HuH-7.5 (cell line): ENCODE results near the gene PWWP2B.

ENCODE experiments used
- DNase-seq: peaks from one replicate; pipeline ENCODE4 v3.0.0; 2011; ENCODE audit warnings: low spot score

PWWP2B gene

DNA sequence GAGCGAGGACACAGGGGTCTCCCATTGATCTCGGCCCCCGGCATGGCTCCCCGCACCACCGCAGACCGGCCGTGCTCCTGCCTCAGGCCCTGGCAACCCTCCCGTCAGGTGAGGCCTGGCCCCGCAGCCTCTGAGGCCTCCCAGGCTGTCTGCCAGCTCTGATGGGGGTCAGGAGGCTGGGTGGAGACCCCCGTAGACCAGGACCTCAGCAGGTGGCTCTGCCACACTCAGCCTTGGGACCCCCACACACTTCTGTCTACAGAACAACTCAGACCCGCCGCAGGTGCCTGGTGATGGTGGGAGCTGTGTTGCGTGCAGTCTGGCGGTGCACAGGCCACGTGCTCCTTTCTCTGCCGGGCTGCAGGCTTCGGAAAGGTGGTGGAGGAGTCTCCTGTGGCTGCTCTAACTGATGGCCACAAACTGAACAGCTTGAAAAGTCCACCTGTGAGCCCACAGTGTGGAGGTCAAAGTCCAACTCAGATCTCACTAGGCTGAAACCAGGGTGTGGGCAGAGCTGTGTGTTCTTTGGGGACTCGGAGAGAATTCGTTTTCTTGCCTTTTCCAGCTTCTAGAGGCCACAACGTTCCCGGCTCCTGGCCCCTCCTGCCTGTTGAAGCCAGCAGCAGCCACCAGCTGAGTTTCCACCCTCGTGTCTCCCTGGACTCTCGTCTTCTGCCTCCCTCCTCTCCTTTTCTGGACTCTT, 62.5 kb downstream of the PWWP2B start:
- DNase-seq: peak; percentile 78

DNA sequence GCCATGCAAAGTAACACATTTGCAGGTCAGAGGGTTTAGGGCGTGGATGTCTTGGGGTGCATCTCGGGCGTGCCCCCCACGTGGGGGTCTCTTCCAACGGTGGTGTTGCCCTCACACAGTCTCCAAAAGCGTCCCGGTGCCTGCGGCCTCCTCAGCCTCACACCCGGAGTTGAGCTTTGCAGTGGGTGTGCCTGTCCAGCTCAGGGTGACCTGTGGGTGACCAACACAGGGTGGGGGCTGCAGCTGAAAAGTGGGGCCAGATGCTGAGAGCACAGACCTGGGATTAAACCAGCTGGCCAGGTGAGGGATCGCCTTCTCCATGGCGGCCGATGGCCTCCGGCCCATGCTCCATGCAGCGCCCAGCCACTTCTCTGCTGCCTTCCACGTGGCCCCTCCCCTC, 63.1 kb downstream of the PWWP2B start:
- DNase-seq: no peak

DNA sequence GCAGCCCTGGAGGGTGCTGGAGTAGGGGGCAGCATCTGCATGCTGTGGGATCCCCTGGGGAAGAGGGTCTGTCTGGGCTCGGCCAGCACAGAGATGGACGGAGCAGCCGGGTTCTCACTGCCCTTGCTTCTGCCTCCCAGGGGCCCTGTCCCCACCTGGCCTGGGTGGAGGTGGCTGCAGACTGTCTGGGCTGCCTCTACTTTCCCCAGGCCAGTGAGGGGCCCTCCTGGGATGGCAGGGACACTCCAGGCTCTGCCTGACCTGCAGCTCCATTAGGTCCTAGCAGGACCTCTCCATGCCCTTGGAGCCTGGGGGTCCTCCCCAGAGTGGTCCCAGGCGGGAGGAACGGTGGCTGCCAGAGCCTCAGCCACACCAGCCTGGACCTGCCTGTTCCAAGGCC, 63.7 kb downstream of the PWWP2B start:
- DNase-seq: no peak

DNA sequence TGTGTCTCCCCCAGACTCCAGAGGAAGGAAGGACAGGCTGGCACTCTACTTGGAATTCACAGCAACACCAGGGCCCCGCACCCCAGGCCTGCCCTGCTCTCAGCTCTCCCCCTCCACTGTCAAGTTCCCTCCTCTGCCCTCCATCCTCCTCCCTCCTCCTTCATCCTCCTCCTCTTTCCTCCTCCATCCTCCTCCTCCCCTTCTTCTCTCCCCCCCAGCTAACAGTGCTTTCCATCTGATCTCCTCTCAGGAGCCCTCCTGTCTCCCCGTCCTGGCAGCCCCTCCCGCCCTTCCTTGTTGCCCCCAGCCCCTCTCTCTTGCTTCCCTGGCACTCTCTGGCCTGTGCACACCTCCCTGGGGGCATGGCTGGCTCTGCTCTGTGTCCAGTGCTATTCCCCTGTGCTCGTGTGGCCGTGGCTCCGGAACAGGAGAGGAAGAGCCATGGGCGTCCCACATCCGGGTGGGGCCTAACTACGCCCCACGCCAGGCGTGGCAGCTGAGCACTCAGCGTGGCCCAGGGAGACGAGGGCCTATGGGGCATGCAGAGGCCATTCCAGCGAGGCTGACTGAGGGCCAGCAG, 64.2 kb downstream of the PWWP2B start:
- no peak for DNase-seq

DNA sequence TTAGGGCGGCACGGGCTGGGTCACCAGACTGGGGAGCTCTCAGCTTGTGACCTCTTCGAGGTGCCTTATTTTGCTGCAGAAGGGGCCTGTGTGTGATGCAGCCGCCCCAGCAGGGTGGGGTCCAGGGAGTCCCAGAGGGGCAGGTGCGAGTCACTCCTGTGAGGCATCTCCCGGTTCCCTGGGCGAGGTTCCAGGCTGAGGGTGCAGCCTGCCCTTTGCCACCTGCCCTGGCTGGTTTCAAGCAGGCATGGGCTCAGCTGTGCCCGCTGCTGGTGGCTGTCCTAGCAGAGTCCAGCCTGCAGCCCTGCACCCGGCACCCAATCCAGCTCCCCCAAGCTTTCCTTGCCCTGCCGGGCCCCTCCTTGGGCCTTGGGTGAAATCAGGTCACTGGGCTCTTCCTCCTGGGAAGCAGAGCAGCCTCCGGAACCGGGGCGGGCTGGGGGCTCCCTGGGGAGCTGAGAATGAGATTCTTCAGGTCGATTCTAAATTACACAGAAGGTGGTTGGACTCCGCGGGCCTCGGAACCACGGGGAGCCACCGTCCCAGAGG, 64.8 kb downstream of the PWWP2B start:
- DNase-seq: no peak

DNA sequence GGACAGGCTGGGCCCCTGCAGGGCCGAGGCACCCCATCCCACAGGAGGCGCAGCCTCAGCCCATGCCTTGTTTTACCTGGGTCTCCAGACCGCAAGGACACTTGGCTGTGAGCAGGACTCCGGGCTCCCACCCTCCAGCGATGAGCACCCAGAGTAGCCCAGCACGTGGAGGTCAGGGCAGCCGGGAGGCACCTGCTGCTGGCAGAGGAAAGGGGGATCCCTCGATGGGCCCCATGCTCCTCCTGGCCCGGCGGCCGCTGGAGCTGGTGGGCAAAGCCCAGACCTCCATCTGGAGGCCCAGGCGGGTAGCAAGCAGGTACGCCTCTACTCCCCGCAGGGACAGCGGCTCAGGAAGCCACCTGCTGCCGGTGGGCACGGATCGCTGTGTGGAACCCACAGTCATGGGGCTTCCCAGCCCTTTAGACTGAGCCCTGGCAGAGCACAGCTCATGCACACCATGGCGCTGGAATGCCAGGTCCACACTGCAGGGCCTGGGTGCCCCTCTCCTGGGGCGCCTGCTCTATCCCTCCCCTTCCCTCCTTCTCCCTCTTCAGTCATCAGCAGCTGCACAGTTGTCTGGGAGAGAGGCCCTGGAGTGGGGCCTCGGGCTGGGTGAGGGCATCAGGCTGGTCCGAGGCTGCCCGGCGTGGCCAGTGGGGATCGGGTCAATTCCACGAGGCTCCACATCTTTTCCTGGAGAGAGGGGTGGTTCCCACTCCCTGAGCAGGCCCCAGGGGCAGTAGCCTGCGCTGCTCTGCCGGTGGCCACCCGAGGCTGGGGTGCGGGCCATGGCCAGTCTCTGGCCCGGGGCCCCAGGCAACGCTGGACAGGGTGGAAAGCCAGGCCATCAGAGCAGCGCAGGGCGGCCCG, 65.7 kb downstream of the PWWP2B start:
- no peak for DNase-seq

DNA sequence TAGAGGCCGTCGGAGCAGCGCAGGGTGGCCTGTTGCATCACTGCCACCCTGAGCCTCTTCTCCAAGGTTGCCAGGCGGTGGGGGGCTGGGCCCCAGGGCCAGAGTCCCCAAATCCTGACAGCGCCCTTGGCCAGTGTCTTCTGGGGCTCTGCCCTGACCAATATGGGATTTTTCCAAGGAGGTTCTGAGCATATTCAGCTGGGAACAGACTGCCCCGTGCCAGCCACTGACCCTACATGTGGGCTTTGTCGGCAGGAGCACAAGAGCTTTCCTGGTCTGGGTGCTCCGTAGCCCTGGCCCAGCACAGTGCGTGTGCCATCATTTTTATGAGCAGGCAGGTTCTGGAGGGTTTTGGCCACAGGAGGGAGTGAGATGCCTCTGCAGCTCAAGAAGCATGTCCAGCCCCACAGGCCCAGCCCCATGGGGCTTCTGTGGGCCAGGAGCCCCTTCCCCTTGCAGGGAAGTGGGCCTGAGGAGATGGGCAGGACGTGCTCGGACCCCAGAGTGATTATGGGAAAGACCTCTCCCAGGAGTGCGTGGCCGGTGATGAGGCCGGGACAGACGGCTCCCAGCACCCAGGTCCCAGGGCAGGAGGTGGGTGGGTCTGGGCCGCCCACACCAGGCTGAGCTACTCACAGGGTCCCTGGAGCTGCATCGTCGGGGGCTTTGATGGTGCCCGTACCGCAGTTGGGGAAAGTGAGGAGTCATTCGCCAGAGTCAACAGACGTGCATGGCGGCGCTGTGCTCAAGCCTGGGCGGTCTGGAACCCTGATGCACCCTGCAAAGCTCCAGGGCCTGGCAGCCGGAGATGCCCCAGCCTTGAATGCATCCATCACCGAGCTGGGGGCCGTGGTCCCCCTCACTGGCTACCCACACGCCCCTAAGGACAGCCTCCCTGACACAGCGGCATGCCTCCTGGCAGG, 66.6 kb downstream of the PWWP2B start:
- no peak for DNase-seq

DNA sequence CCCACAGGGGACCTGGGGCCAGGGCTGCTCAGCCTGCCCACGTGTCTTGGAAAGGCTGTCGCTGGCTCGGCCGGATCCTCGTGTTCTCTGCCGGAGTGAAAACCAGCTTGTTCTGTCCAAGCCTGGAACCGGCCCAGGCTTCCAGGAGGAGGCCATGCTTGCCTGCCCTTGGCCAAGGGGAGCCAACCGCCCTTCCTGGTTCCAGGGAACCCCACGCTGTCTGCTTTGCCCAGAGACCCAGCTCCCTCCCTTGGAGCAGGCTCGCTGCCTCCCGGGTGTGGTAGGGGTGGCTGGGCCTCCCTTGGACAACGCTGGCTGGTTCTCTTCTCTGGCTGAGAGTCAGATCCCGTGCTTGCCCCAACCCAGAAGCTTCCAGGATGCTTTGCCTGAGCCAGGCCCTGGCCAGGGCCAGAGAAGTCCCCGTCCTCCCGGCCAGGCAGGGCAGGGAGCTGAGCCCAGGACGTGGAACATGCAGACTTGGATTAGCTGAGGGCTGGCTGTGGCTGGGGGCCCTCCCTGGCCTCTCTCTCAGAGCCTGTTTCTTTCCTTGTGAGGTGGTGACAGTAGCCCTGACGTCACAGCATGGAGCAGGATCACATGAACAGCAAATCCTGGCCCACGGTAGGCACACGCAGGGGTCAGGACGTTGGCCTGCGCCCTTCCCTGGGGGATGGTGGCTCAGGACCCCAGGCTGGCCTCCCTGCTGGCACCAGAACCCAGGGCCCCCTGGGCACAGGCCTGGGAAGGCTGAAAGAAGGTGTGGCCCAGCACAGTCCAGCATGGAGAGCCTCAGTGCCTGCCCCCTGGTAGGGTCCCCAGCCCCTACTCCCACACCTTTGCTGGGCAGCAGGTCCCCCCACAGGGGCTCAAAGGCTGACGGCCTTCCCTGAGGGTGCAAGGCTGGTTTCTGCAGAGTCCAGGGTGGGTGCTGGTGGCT, 67.5 kb downstream of the PWWP2B start:
- no peak for DNase-seq

DNA sequence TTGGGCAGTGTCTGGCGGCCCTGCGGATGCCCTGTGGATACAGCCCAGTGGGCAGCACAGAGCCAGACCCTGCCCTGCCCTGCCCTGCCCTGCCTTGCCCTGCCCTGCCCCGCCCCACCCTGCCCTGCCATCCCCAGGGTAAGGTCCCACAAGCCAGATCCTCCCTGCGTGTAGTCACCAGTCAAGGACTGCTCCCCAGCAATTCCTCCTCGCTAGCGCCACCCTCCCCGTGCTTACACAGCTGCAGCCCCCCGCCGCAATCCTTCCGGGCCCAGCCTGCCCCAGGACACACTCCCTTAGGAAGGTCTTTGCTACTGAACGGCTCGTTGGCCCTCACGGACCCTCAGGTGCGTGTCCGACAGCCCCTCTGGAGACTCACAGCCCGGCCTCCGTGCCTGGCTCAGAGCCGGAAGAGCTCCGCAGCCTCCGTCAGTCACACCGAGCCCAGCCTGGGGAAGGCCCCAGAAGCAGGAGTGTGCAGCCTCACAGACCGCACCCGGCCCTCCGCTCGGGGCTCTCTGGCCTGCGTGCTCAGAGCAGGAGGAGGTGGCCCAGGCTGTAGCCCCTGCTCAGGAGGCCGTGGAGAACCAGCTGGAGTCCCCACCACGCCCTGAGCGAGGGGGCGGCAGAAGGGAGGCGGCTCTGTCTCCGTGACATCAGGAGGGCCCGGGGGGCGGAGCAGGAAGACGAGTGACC, 68.3 kb downstream of the PWWP2B start:
- DNase-seq: no peak

DNA sequence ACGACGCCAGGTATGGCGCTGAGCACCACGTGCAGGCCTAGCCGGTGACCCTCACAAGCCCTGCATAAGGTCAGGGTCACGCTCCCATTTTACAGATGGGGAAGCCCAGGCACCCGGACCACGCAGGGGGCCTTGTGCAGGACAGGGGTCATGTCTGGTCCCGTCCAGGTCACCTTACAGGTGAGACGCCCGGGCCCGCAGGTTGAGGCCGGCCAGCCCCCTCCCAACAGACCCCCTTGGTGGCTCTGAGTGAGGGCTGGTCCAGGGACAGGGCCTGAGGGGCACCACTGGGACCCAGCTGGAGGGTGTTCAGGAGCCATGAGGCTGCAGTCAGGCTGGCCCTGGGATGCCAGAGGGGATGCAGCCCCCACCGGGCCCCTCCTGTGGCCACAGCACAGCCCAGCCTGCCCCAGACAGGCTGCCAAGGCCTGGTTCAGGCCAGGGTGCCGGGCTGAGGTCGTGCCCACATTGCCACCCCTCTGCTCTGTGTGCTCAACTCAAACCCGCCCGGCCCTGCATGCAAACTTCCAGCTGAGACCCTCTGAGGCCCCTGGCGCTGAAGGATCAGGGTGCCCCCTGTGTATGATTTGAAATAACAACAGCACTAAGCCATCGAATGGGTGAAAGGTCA, 69.0 kb downstream of the PWWP2B start:
- DNase-seq: no peak

DNA sequence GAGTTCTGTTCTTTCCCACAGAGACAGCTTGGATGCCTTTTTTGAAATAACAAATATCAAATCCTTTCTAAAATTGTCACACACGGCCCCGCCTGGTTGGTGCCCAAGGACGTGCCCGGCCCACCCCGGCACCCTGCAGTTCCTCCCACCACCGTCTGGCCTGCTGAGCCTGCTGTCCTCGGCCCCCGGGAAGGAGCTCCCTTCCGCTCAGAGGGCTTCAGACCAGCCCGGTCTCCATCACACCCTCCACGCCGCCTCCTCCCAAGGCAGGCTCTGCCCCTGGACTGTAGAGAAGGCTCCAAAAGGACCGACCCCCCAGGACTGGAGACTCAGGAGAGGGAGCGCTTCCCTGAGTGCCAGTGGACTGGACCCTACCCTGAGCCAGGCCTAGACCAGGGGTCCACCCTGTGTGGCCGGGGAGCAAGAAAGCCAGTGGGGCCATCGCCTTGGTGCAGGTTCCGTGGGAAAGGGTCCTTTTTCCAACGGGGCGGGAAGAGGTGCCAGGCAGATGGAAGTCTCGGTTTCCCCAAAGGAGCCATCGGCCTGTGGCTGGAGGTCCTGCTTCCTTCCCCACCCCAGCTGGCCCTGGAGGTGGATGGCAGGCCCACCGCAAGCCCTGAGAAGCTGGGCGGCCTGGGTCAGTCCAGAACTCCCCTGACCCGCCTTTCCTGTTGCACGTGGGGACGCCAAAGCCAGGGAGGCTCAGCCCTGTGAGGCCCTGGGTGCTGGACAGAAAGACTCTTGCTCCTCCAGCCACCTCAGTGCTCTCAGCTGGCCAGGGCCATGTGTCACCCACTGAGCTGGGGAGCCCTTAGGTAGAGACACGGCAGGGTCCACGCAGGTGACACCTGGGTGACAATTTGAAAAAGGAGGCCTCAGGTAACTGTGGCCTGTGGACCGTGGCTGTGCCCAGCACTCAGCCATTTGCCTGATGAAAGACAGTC, 69.8 kb downstream of the PWWP2B start:
- no peak for DNase-seq
